ENCODE data around the gene RAPGEF1.

DNA sequence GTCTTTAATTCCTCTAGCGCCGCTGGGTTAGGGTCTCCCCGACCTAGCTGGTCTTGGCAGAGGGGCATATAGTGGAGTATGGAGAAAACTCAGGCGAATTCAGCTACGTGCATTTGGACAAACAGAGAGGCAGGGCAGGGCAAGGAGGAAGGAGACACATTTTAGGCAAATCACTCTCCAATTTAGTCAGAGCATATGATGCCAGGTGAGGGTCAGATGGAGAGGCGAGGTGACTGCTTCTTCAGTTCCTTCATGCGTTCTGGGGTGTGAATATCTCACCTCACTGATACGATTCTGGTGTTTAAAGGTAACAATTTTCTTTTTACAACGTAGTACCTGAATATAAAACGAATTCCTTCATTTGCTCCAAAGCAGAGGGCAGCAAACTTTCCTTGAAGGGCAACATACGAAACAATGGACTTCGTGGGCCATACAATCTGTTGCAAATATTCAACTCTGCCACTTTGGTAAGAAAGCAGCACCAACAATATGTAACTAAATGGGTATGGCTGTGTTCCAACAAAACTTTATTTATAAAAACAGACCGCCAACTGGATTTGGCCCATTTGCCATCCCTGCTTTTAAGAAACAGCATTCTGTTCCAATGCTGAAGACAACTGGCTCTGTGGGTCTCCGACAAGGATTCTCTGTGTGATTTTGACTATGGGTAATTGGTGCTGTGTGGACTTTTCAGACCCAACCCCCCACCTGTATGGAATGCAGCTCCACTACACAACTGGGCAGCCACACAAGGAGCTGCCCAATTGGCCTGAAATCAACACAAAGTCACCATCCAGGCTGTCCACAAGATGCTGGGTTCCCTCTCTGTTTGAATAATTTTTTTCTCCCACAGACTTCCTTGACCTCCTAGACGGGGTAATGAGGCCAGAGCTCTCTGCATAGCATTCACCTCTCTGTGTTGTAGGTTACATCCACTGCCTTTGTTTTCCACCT is 53.8 kb downstream of the RAPGEF1 start:
- TF ChIP-seq EP300 (conservative IDR thresholded peaks at IDR 0.05; ENCODE audit: poor library complexity, severe bottlenecking): no peak
- TF ChIP-seq, protein P1, sequence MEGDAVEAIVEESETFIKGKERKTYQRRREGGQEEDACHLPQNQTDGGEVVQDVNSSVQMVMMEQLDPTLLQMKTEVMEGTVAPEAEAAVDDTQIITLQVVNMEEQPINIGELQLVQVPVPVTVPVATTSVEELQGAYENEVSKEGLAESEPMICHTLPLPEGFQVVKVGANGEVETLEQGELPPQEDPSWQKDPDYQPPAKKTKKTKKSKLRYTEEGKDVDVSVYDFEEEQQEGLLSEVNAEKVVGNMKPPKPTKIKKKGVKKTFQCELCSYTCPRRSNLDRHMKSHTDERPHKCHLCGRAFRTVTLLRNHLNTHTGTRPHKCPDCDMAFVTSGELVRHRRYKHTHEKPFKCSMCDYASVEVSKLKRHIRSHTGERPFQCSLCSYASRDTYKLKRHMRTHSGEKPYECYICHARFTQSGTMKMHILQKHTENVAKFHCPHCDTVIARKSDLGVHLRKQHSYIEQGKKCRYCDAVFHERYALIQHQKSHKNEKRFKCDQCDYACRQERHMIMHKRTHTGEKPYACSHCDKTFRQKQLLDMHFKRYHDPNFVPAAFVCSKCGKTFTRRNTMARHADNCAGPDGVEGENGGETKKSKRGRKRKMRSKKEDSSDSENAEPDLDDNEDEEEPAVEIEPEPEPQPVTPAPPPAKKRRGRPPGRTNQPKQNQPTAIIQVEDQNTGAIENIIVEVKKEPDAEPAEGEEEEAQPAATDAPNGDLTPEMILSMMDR (IDR thresholded peaks at IDR 0.05; ENCODE audit: poor library complexity, severe bottlenecking): no peak
